ENCODE data around the gene BCO1.
"Not testable (repeated sequence)": the region's sequence is repeated elsewhere in the genome, so short reads cannot be mapped to it uniquely, and the experiment has no call there.

The BCO1 gene

GRCh38 chr16:81238296-81239011 is at the start of gene BCO1:
TSS of gene BCO1 (plus strand) at chr16:81238689. CDS start at chr16:81238909, 220 bp downstream.
- no peak for DNase-seq

- DNase-seq = no peak
These were observed 49.3 kb upstream of the BCO1 start for GRCh38 chr16:81189100-81189664.

GRCh38 chr16:81190667-81191066 is 47.8 kb upstream of the BCO1 start:
- no peak for DNase-seq

GRCh38 chr16:81195885-81196534 is 42.5 kb upstream of the BCO1 start:
- no peak for DNase-seq

- no peak for DNase-seq
These were observed 39.9 kb upstream of the BCO1 start for GRCh38 chr16:81198635-81199034.

GRCh38 chr16:81201267-81201666 is 37.2 kb upstream of the BCO1 start:
- DNase-seq = no peak

GRCh38 chr16:81204798-81205680 is 33.5 kb upstream of the BCO1 start:
- peak; percentile 38 for DNase-seq

- no peak for DNase-seq
These were observed 31.4 kb upstream of the BCO1 start for GRCh38 chr16:81207076-81207475.

- no peak for DNase-seq
These were observed 27.7 kb upstream of the BCO1 start for GRCh38 chr16:81210807-81211206.

- no peak for DNase-seq
These were observed 25.5 kb upstream of the BCO1 start for GRCh38 chr16:81212830-81213465.

GRCh38 chr16:81214745-81215166 is 23.7 kb upstream of the BCO1 start:
- no peak for DNase-seq

- DNase-seq = no peak
These were observed 22.4 kb upstream of the BCO1 start for GRCh38 chr16:81216114-81216513.

GRCh38 chr16:81216706-81217105 is 21.8 kb upstream of the BCO1 start:
- no peak for DNase-seq

GRCh38 chr16:81219151-81219550 is 19.3 kb upstream of the BCO1 start:
- no peak for DNase-seq

- no peak for DNase-seq
These were observed 18.1 kb upstream of the BCO1 start for GRCh38 chr16:81220349-81220748.

- DNase-seq = no peak
These were observed 16.8 kb upstream of the BCO1 start for GRCh38 chr16:81221731-81222130.

GRCh38 chr16:81224824-81225223 is 13.7 kb upstream of the BCO1 start:
- no peak for DNase-seq

- DNase-seq = not testable (repeated sequence)
These were observed 12.8 kb upstream of the BCO1 start for GRCh38 chr16:81225697-81226096.

GRCh38 chr16:81227785-81228184 is 10.7 kb upstream of the BCO1 start:
- DNase-seq = no peak

GRCh38 chr16:81229811-81230210 is 8.7 kb upstream of the BCO1 start:
- DNase-seq = no peak

- DNase-seq = no peak
These were observed 7.5 kb upstream of the BCO1 start for GRCh38 chr16:81231014-81231413.

- DNase-seq = no peak
These were observed 5.6 kb upstream of the BCO1 start for GRCh38 chr16:81232740-81233367.

Measured in stimulated activated CD4-positive, alpha-beta T cell treated with anti-CD3 and anti-CD28 coated beads, Interleukin-1b, Interleukin-23, amount 100 ng/mL, for 48 hours (primary cell).